Mesothelial cell of epicardium (in vitro differentiated cells): ENCODE results near the gene LRRTM1. TPM values are rescaled to one million over a fixed set of nuclear protein-coding genes. Genes with fewer than 3 reads are reported as not detected.

Experiments
- DNase-seq, 2 experiments: peaks; one replicate each; pipeline ENCODE4 v3.0.0; 2021; ENCODE audit warnings: low spot score in 2 of 2; ENCODE audit not compliant: unreplicated experiment in 2 of 2
- H3K27ac Mint-ChIP-seq: 2 replicates; pipeline ENCODE4 v1.8.0; 2021; ENCODE audit warnings: mixed read lengths
- H3K27me3 Mint-ChIP-seq: 2 replicates; pipeline ENCODE4 v1.8.0; 2021; ENCODE audit warnings: low read depth, mixed read lengths
- H3K36me3 Mint-ChIP-seq: 2 replicates; pipeline ENCODE4 v1.8.0; 2021; ENCODE audit warnings: mixed read lengths
- H3K4me1 Mint-ChIP-seq: 2 replicates; pipeline ENCODE4 v1.8.0; 2021; ENCODE audit warnings: mixed read lengths
- H3K4me3 Mint-ChIP-seq: 2 replicates; pipeline ENCODE4 v1.8.0; 2021; ENCODE audit warnings: mild to moderate bottlenecking, moderate library complexity, mixed read lengths
- H3K9me3 Mint-ChIP-seq: 2 replicates; pipeline ENCODE4 v1.8.0; 2021; ENCODE audit warnings: mixed read lengths
- total RNA-seq: library from RNA; stranded (reverse); gene quantifications from 3 replicates; pipeline ENCODE4 v1.2.1, GENCODE V29; 2021
- TF ChIP-seq, protein P1 (sequence below): fragments of 200-600 bp; sonication (generic); IDR thresholded peaks from one replicate; pipeline ENCODE4 v1.5.0; 2021; ENCODE audit warnings: antibody characterized with exemption; ENCODE audit not compliant: unreplicated experiment

Gene LRRTM1
- total RNA-seq, 1 donor from 2014 or later = 23.7 TPM

- H3K4me3 Mint-ChIP-seq = no peak overlapping the region
- no peaks in the 10 kb centered on the region for H3K36me3 Mint-ChIP-seq
- TF ChIP-seq, protein P1, sequence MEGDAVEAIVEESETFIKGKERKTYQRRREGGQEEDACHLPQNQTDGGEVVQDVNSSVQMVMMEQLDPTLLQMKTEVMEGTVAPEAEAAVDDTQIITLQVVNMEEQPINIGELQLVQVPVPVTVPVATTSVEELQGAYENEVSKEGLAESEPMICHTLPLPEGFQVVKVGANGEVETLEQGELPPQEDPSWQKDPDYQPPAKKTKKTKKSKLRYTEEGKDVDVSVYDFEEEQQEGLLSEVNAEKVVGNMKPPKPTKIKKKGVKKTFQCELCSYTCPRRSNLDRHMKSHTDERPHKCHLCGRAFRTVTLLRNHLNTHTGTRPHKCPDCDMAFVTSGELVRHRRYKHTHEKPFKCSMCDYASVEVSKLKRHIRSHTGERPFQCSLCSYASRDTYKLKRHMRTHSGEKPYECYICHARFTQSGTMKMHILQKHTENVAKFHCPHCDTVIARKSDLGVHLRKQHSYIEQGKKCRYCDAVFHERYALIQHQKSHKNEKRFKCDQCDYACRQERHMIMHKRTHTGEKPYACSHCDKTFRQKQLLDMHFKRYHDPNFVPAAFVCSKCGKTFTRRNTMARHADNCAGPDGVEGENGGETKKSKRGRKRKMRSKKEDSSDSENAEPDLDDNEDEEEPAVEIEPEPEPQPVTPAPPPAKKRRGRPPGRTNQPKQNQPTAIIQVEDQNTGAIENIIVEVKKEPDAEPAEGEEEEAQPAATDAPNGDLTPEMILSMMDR = no peak
- H3K9me3 Mint-ChIP-seq = peaks cover 7% of the 10 kb centered on the region
- H3K27me3 Mint-ChIP-seq = peaks cover 20% of the 10 kb centered on the region
- DNase-seq = no peak
- no peak overlapping the region for H3K27ac Mint-ChIP-seq
- H3K4me1 Mint-ChIP-seq = peaks cover 14% of the 10 kb centered on the region
Observed at GRCh38 chr2:80266231-80266630, 38.3 kb downstream of the LRRTM1 start.

DNA sequence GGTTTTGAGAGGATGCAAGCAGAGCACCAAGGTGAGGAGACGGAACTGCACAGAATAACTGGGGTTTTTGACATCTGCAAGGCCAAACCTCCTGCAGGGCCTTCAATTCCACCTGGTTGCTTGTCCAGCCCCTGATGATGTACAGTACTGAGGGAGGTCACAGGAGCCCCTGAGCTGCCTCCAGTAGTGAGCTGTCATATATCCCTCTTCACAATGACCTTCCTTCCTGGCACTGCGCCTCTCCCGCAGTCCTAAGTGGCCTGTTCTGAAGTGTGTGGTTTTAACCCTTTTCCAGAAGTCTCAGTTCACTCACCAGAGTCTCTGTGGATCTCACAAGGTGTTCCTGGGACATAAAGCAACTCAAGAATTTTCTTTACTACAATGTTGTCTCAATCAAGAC is 45.3 kb downstream of the LRRTM1 start:
- Mint-ChIP-seq H3K4me1 (peaks cover 7% of the 10 kb centered on the region), H3K27ac (no peak overlapping the region), H3K4me3 (no peak overlapping the region)

DNA sequence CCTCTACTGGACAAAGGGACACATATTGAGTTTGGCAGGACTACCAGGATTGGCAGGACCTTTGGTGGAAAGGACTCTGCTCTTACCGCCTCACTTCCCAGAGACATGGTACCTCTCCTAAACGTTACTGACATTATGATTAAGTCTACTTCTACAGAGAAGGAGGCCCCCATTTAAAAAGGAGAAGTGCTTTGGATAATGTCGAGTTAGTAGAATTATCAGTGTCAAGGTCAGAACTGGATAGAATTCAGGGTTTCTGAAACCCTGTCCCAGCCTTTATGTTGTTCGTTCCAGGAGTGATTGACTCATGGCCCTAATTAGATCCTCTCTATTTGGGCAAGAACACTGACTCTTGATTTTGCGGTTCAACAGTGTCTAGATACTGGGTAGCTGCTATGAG is 45.8 kb downstream of the LRRTM1 start:
- Mint-ChIP-seq H3K36me3 (no peaks in the 10 kb centered on the region), H3K4me3 (no peak overlapping the region), H3K9me3 (peaks cover 5% of the 10 kb centered on the region), H3K27me3 (peaks cover 8% of the 10 kb centered on the region), H3K27ac (no peak overlapping the region), H3K4me1 (peaks cover 7% of the 10 kb centered on the region)
- DNase-seq = no peak
- TF ChIP-seq, protein P1 = no peak

More for the DNA sequence above, 45.3 kb downstream of the LRRTM1 start:
- TF ChIP-seq, protein P1 = no peak
- Mint-ChIP-seq H3K27me3 (peaks cover 8% of the 10 kb centered on the region), H3K9me3 (peaks cover 5% of the 10 kb centered on the region), H3K36me3 (no peaks in the 10 kb centered on the region)
- no peak for DNase-seq

DNA sequence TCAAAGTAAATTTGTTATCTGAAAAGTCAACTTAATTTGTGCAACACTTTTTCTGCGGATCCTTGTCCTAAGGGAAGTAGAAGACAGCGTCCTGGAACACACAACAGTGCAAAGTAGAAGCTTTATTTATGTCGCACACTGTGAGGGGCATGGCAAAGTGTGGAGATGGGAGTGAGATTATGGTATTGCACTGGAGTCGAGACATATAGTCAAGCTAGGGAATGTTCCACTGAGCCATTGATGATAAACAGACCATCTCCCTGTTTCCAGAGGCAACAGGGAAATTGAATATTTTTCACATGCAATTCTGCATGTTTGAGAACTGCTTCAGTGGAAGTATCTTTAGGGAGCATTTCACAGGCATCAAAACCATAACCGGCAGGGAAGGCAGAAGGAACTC is 46.2 kb downstream of the LRRTM1 start:
- H3K27me3 Mint-ChIP-seq = peaks cover 8% of the 10 kb centered on the region
- no peak for DNase-seq

GRCh38 chr2:80257450-80257849 is 47.1 kb downstream of the LRRTM1 start:
- H3K4me3 Mint-ChIP-seq = no peak overlapping the region
- peaks cover 8% of the 10 kb centered on the region for H3K27me3 Mint-ChIP-seq
- H3K4me1 Mint-ChIP-seq = peaks cover 7% of the 10 kb centered on the region
- H3K27ac Mint-ChIP-seq = no peak overlapping the region
- TF ChIP-seq, protein P1 = no peak
- H3K36me3 Mint-ChIP-seq = no peaks in the 10 kb centered on the region
- peaks cover 5% of the 10 kb centered on the region for H3K9me3 Mint-ChIP-seq
- no peak for DNase-seq

More for the DNA sequence above, 46.2 kb downstream of the LRRTM1 start:
- TF ChIP-seq, protein P1 = no peak
- H3K27ac Mint-ChIP-seq = no peak overlapping the region
- peaks cover 7% of the 10 kb centered on the region for H3K4me1 Mint-ChIP-seq
- H3K9me3 Mint-ChIP-seq = peaks cover 5% of the 10 kb centered on the region
- no peaks in the 10 kb centered on the region for H3K36me3 Mint-ChIP-seq
- no peak overlapping the region for H3K4me3 Mint-ChIP-seq

DNA sequence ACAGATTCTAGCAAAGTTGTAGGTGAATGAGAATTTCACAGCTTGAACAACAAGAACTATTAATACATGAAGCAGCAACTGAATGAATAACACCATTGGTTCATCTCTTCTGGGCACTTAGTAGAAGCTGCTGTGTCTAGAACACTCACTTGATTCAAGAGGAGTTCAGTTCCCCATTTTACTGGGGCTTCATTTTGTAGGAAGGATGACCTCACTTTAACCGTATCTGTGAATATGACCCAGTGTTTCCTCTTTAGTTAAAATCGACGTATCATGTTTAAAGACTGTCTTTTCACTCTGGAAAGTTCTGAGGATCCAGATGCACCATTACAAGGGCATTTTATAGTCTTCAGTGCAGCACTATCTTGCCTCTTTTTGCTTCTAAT is 47.8 kb downstream of the LRRTM1 start:
- TF ChIP-seq, protein P1 = no peak
- peaks cover 5% of the 10 kb centered on the region for H3K9me3 Mint-ChIP-seq

More for the DNA sequence above, 47.8 kb downstream of the LRRTM1 start:
- DNase-seq = no peak
- H3K4me1 Mint-ChIP-seq = peaks cover 7% of the 10 kb centered on the region
- no peaks in the 10 kb centered on the region for H3K36me3 Mint-ChIP-seq
- no peak overlapping the region for H3K27ac Mint-ChIP-seq
- no peak overlapping the region for H3K4me3 Mint-ChIP-seq
- H3K27me3 Mint-ChIP-seq = peaks cover 8% of the 10 kb centered on the region
